ENCODE measurements around the gene TSSK3. TPM values are rescaled to one million over a fixed set of nuclear protein-coding genes. Genes with fewer than 3 reads are reported as not detected.

Gene TSSK3
- total RNA-seq, 4 donors from 2014 or later: 0.35 to 21.3 TPM; not detected in 2

DNA sequence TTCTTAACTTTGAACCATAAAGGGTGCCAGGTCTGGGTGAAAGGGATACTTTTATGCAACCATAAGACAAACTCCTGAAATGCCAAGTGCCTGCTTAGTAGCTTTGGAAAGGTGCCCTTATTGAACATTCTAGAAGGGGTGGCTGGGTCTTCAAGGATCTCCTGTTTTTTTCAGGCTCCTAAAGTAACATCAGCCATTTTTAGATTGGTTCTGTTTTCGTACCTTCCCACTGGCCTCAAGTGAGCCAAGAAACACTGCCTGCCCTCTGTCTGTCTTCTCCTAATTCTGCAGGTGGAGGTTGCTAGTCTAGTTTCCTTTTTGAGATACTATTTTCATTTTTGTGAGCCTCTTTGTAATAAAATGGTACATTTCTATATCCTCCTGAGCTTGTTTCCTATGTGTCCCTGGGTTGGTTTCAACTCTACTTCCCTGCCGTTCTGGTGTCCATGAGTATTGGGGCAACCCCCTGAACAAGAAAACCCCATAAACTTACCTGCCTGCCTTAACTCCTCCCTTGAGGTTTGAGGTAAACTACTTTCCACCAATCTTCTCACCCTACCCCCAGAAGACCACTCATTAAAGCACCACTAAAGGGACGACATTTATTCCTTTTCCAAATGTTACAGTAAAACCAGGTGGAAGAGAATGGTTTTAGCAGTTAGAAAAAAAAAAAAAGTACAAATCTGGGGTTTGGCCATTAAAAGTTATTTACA, 28.9 kb upstream of the TSSK3 start:
- no peak overlapping the region for H3K4me3 ChIP-seq
- TF ChIP-seq, protein P1, sequence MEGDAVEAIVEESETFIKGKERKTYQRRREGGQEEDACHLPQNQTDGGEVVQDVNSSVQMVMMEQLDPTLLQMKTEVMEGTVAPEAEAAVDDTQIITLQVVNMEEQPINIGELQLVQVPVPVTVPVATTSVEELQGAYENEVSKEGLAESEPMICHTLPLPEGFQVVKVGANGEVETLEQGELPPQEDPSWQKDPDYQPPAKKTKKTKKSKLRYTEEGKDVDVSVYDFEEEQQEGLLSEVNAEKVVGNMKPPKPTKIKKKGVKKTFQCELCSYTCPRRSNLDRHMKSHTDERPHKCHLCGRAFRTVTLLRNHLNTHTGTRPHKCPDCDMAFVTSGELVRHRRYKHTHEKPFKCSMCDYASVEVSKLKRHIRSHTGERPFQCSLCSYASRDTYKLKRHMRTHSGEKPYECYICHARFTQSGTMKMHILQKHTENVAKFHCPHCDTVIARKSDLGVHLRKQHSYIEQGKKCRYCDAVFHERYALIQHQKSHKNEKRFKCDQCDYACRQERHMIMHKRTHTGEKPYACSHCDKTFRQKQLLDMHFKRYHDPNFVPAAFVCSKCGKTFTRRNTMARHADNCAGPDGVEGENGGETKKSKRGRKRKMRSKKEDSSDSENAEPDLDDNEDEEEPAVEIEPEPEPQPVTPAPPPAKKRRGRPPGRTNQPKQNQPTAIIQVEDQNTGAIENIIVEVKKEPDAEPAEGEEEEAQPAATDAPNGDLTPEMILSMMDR (IDR thresholded peaks at IDR 0.05): no peak
- TF ChIP-seq POLR2A (IDR thresholded peaks at IDR 0.05): no peak
- no peaks in the 10 kb centered on the region for H3K36me3 ChIP-seq
- H3K27ac ChIP-seq: no peak overlapping the region
- intact Hi-C loops (cut with DNase I; ENCODE audit: low total_unique reads): no loop called here
- H3K27me3 ChIP-seq: no peaks in the 10 kb centered on the region
- DNase-seq: no peak
- H3K9me3 ChIP-seq: no peaks in the 10 kb centered on the region
- H3K4me1 ChIP-seq: peaks cover 0 to 4% of the 10 kb centered on the region in 2 donors

- H3K9me3 ChIP-seq: no peaks in the 10 kb centered on the region
- H3K27me3 ChIP-seq: no peaks in the 10 kb centered on the region
- H3K27ac ChIP-seq: peak overlapping the region; percentile 72 to 82
- DNase-seq: no peak
- TF ChIP-seq, protein P1 (IDR thresholded peaks at IDR 0.05): no peak
- TF ChIP-seq POLR2A (IDR thresholded peaks at IDR 0.05): no peak
- intact Hi-C loops (cut with DNase I; ENCODE audit: low total_unique reads): no loop called here
- H3K36me3 ChIP-seq: no peaks in the 10 kb centered on the region
- H3K4me1 ChIP-seq: peaks cover 0 to 4% of the 10 kb centered on the region in 2 donors
- H3K4me3 ChIP-seq: peak overlapping the region; percentile 45 to 81
These were observed 28.0 kb upstream of the TSSK3 start for GRCh38 chr1:32334274-32334861.

- peak; percentile 58 to 62 for DNase-seq
- Histone ChIP-seq H3K27me3 (no peaks in the 10 kb centered on the region), H3K36me3 (no peaks in the 10 kb centered on the region), H3K9me3 (no peaks in the 10 kb centered on the region), H3K4me3 (peak overlapping the region; percentile 45 to 81), H3K27ac (peak overlapping the region; percentile 72 to 82), H3K4me1 (peaks cover 0 to 4% of the 10 kb centered on the region in 2 donors)
- TF ChIP-seq POLR2A (IDR thresholded peaks at IDR 0.05): peak in 1 of 2 donors; percentile 27
- TF ChIP-seq, protein P1 (IDR thresholded peaks at IDR 0.05): peak; percentile 60 to 90 (median 81)
- intact Hi-C loops (cut with DNase I; ENCODE audit: low total_unique reads): no loop called here
These were observed 27.3 kb upstream of the TSSK3 start for GRCh38 chr1:32334864-32335534.

DNA sequence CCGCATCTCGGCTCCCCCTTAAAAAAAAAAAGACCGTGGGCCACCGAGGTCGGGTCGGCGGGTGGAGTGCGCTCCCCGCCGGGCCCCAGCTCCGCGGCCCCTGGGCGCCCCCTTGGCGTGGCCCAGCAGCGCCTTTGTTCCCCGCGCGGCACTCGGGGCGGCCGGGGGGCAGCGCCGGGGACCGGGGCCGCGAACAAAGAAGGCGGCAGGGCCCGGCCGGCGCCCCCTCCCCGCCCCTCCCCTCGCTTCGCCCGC, 26.9 kb upstream of the TSSK3 start:
- TF ChIP-seq POLR2A (IDR thresholded peaks at IDR 0.05): no peak
- TF ChIP-seq, protein P1 (IDR thresholded peaks at IDR 0.05): no peak
- H3K4me3 ChIP-seq: peak overlapping the region; percentile 45 to 81
- H3K36me3 ChIP-seq: no peaks in the 10 kb centered on the region
- H3K27ac ChIP-seq: peak overlapping the region; percentile 72 to 82
- intact Hi-C loops (cut with DNase I; ENCODE audit: low total_unique reads): no loop called here
- no peaks in the 10 kb centered on the region for H3K27me3 ChIP-seq
- H3K4me1 ChIP-seq: peaks cover 0 to 4% of the 10 kb centered on the region in 2 donors
- no peaks in the 10 kb centered on the region for H3K9me3 ChIP-seq
- DNase-seq: no peak

All from uterus (tissue), 4 donors.